HepG2 (cell line): ENCODE measurements around the gene IFI35. TPM values are rescaled to one million over a fixed set of nuclear protein-coding genes. Genes with fewer than 3 reads are reported as not detected.

Experiments used
- CEBPG ChIP-seq: IDR thresholded peaks from 2 replicates; pipeline ENCODE4 v1.6.1; 2016
- ETV5 ChIP-seq: IDR thresholded peaks from 2 replicates; pipeline ENCODE4 v1.6.1; 2018; ENCODE audit warnings: missing biosample characterization, missing genetic modification reagents, inconsistent platforms, borderline replicate concordance
- FOXA1 ChIP-seq, 2 experiments: fragments of 450-650 bp in 1 of 2; sonication (generic) in 1 of 2; formaldehyde crosslinking in 1 of 2; IDR thresholded peaks; 2 replicates each; pipeline versions ENCODE4 v1.4.0 to v1.6.1; 2016 to 2020; ENCODE audit warnings: missing genetic modification reagents in 1 of 2
- GABPA ChIP-seq, 2 experiments: IDR thresholded peaks; 2 replicates each; pipeline ENCODE4 v1.6.1; 2011 to 2016; ENCODE audit warnings: low read depth in 2 of 2, low read length in 1 of 2, missing biosample characterization in 1 of 2, missing genetic modification characterization in 1 of 2
- KDM4B ChIP-seq: sonication (generic); formaldehyde crosslinking; IDR thresholded peaks from 2 replicates; pipeline ENCODE4 v1.4.0; 2020; ENCODE audit warnings: missing genetic modification reagents
- MED1 ChIP-seq: sonication (generic); formaldehyde crosslinking; IDR thresholded peaks from 2 replicates; pipeline ENCODE4 v1.4.0; 2020; ENCODE audit warnings: missing genetic modification reagents
- NBN ChIP-seq: fragments of 450-650 bp; conservative IDR thresholded peaks from 2 replicates; pipeline ENCODE4 v1.6.1; 2017
- NR2F1 ChIP-seq, 2 experiments: fragments of 450-650 bp in 1 of 2; formaldehyde crosslinking in 1 of 2; IDR thresholded peaks; 2 replicates each; pipeline versions ENCODE4 v1.5.0 to v1.6.1; 2016 to 2020; ENCODE audit warnings: mild to moderate bottlenecking in 1 of 2, missing compliant biosample characterization in 1 of 2, missing genetic modification reagents in 1 of 2, moderate library complexity in 1 of 2
- NR2F6 ChIP-seq, 2 experiments: IDR thresholded peaks; 2 replicates each; pipeline ENCODE4 v1.6.1; 2016; ENCODE audit warnings: antibody characterized with exemption in 1 of 2, mild to moderate bottlenecking in 1 of 2
- RXRB ChIP-seq: IDR thresholded peaks from 2 replicates; pipeline ENCODE4 v1.6.1; 2016; ENCODE audit warnings: borderline replicate concordance, missing genetic modification reagents, missing compliant biosample characterization
- SAP130 ChIP-seq: IDR thresholded peaks from 2 replicates; pipeline ENCODE4 v1.6.1; 2016; ENCODE audit warnings: low read depth
- SPEN ChIP-seq: sonication (generic); formaldehyde crosslinking; IDR thresholded peaks from 2 replicates; pipeline ENCODE4 v1.5.1; 2020; ENCODE audit warnings: low read depth, mild to moderate bottlenecking, missing genetic modification reagents
- WIZ ChIP-seq: sonication (generic); formaldehyde crosslinking; IDR thresholded peaks from 2 replicates; pipeline ENCODE4 v1.5.1; 2020; ENCODE audit warnings: mild to moderate bottlenecking, missing genetic modification reagents
- ZNF383 ChIP-seq: sonication (generic); formaldehyde crosslinking; IDR thresholded peaks from 2 replicates; pipeline ENCODE4 v1.4.0; 2020; ENCODE audit warnings: missing genetic modification reagents, mild to moderate bottlenecking, borderline replicate concordance
- polyA plus RNA-seq, 8 experiments: library from polyadenylated mRNA; depleted of rRNA in 3 of 8; stranded (reverse) in 7 of 8; unstranded in 1 of 8; fragments of >200 nt; fragmentation: Illumina TruSeq in 4 of 8; extraction: Trizol in 4 of 8; gene quantifications; 2 replicates each; pipeline versions ENCODE4 v1.2.1 to v1.2.3, GENCODE V29; 2011 to 2016; ENCODE audit warnings: low read depth in 4 of 8, missing spikeins in 1 of 8, mixed read lengths in 1 of 8; ENCODE audit not compliant: insufficient read depth in 1 of 8
- total RNA-seq, 5 experiments: library from RNA; depleted of rRNA; stranded (reverse); fragments of >200 nt; fragmentation: Illumina TruSeq; extraction: Trizol; gene quantifications; 2 replicates each; pipeline ENCODE4 v1.2.3, GENCODE V29; 2016; ENCODE audit warnings: low read depth in 1 of 5
- TF ChIP-seq, protein P1 (sequence below): sonication (generic); formaldehyde crosslinking; IDR thresholded peaks from 2 replicates; pipeline ENCODE4 v1.9.0; 2022; ENCODE audit warnings: missing genetic modification reagents, mild to moderate bottlenecking, borderline replicate concordance
- TF ChIP-seq, protein P2 (sequence below): IDR thresholded peaks from 2 replicates; pipeline ENCODE4 v1.6.1; 2016

IFI35 gene
- total and polyA plus RNA-seq, 2 of the 13 experiments (the other 11 are each of a cell fraction or from before 2014, with no cell fraction given) = 28.9 to 38.1 TPM

GRCh38 chr17:43020030-43020621 is 13.5 kb downstream of the IFI35 start (continued):
- no peak for TF ChIP-seq KDM4B (CRISPR knock-in tag)
- peak; percentile 27; the same call in 1 of the 2 replicates for TF ChIP-seq MED1 (CRISPR knock-in tag)
- TF ChIP-seq, protein P1, sequence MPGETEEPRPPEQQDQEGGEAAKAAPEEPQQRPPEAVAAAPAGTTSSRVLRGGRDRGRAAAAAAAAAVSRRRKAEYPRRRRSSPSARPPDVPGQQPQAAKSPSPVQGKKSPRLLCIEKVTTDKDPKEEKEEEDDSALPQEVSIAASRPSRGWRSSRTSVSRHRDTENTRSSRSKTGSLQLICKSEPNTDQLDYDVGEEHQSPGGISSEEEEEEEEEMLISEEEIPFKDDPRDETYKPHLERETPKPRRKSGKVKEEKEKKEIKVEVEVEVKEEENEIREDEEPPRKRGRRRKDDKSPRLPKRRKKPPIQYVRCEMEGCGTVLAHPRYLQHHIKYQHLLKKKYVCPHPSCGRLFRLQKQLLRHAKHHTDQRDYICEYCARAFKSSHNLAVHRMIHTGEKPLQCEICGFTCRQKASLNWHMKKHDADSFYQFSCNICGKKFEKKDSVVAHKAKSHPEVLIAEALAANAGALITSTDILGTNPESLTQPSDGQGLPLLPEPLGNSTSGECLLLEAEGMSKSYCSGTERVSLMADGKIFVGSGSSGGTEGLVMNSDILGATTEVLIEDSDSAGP (CRISPR knock-in tag) = 0 out of 2 replicates have a peak, but pooled peaks have one; percentile 28
- TF ChIP-seq, protein P2, sequence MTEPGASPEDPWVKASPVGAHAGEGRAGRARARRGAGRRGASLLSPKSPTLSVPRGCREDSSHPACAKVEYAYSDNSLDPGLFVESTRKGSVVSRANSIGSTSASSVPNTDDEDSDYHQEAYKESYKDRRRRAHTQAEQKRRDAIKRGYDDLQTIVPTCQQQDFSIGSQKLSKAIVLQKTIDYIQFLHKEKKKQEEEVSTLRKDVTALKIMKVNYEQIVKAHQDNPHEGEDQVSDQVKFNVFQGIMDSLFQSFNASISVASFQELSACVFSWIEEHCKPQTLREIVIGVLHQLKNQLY (CRISPR knock-in tag) = no peak
- peak; percentile 16; the same call in 1 of the 2 replicates for TF ChIP-seq RXRB (CRISPR knock-in tag)
- TF ChIP-seq SPEN (CRISPR knock-in tag) = no peak
- TF ChIP-seq FOXA1 (IDR thresholded peaks at IDR 0.05) = no peak
- TF ChIP-seq FOXA1 (CRISPR knock-in tag; IDR thresholded peaks at IDR 0.05) = 0 out of 2 replicates have a peak, but pooled peaks have one; percentile 12
- no peak for TF ChIP-seq GABPA (IDR thresholded peaks at IDR 0.05; ENCODE audit: low read depth, low read length)
- peak; percentile 59; the same call in 1 of the 2 replicates for TF ChIP-seq GABPA (CRISPR knock-in tag; IDR thresholded peaks at IDR 0.05; ENCODE audit: low read depth)
- TF ChIP-seq WIZ = no peak
- TF ChIP-seq NR2F1 (CRISPR knock-in tag; IDR thresholded peaks at IDR 0.05) = no peak
- TF ChIP-seq ETV5 (CRISPR knock-in tag) = peak; percentile 36; the same call in 1 of the 2 replicates
- TF ChIP-seq NBN = no peak
- no peak for TF ChIP-seq NR2F6 (IDR thresholded peaks at IDR 0.05)
- TF ChIP-seq NR2F6 (CRISPR knock-in tag; IDR thresholded peaks at IDR 0.05) = no peak
- peak; percentile 77 for TF ChIP-seq CEBPG (CRISPR knock-in tag)
- TF ChIP-seq SAP130 (CRISPR knock-in tag) = 0 out of 2 replicates have a peak, but pooled peaks have one; percentile 15
- no peak for TF ChIP-seq ZNF383 (CRISPR knock-in tag)
